Measurements from ENCODE around the gene ZNF106.

Gene ZNF106

GRCh38 chr15:42392309-42393024, 98.5 kb downstream of the ZNF106 start:
- Histone ChIP-seq H4K91ac (ENCODE audit: low read depth, low read length) (no peak overlapping the region), H2AK5ac (ENCODE audit: low read length) (no peak overlapping the region)

GRCh38 chr15:42387603-42388002, 103.3 kb downstream of the ZNF106 start:
- Histone ChIP-seq H2BK120ac (ENCODE audit: insufficient read depth, low read length, poor library complexity) (no peak overlapping the region), H3K36me3 (ENCODE audit: control insufficient read depth in 1 of 2, insufficient read depth in 2 of 2, low read length in 2 of 2) (no peaks in the 10 kb centered on the region), H2AFZ (ENCODE audit: insufficient read depth, low read length, poor library complexity) (no peak overlapping the region), H2BK12ac (ENCODE audit: low read length) (no peak overlapping the region), H2AK5ac (ENCODE audit: low read length) (no peak overlapping the region), H3K9ac (ENCODE audit: low read length) (no peak overlapping the region), H3K14ac (ENCODE audit: low read length) (no peak overlapping the region), H3K4me2 (ENCODE audit: low read length) (no peak overlapping the region), H4K8ac (ENCODE audit: low read depth, low read length) (no peak overlapping the region), H2BK5ac (ENCODE audit: low read depth, low read length, poor library complexity) (no peak overlapping the region), H3K4ac (ENCODE audit: low read depth, low read length) (no peak overlapping the region), H3K79me1 (ENCODE audit: low read length) (peaks cover 2% of the 10 kb centered on the region), H3K18ac (ENCODE audit: low read length) (no peak overlapping the region), H4K91ac (ENCODE audit: low read depth, low read length) (no peak overlapping the region), H3K4me3 (ENCODE audit: low read depth, low read length) (no peak overlapping the region), H3K27me3 (ENCODE audit: insufficient read depth, low read length) (no peaks in the 10 kb centered on the region), H4K12ac (ENCODE audit: low read depth, low read length) (no peak overlapping the region), H3K27ac (ENCODE audit: low read depth, low read length) (no peak overlapping the region), H3K9me3 (ENCODE audit: insufficient read depth, low read depth, low read length) (no peaks in the 10 kb centered on the region), H3K79me2 (ENCODE audit: control insufficient read depth, insufficient read depth, low read length, poor library complexity) (peaks cover 1% of the 10 kb centered on the region), H3K4me1 (ENCODE audit: control insufficient read depth in 1 of 2, insufficient read depth in 2 of 2, low read length in 2 of 2) (peaks cover 12 to 15% of the 10 kb centered on the region in 2 experiments), H3K23ac (ENCODE audit: low read length) (no peak overlapping the region)
- DNase-seq, result no peak
- WGBS (ENCODE audit: extremely low coverage, insufficient coverage, insufficient read length), result no CpG with 5 or more reads among the region's 8 CpGs

More at GRCh38 chr15:42392309-42393024, 98.5 kb downstream of the ZNF106 start:
- peaks cover 1% of the 10 kb centered on the region for H3K79me2 ChIP-seq (ENCODE audit: control insufficient read depth, insufficient read depth, low read length, poor library complexity)
- peaks cover 2% of the 10 kb centered on the region for H3K79me1 ChIP-seq (ENCODE audit: low read length)
- WGBS (ENCODE audit: extremely low coverage, insufficient coverage, insufficient read length), result no CpG with 5 or more reads among the region's 11 CpGs
- H3K23ac ChIP-seq (ENCODE audit: low read length), result no peak overlapping the region
- no peak overlapping the region for H2BK5ac ChIP-seq (ENCODE audit: low read depth, low read length, poor library complexity)
- no peak overlapping the region for H2AFZ ChIP-seq (ENCODE audit: insufficient read depth, low read length, poor library complexity)
- no peak overlapping the region for H3K4me2 ChIP-seq (ENCODE audit: low read length)
- H2BK120ac ChIP-seq (ENCODE audit: insufficient read depth, low read length, poor library complexity), result no peak overlapping the region
- peak overlapping the region; percentile 1 for H4K12ac ChIP-seq (ENCODE audit: low read depth, low read length)
- no peak overlapping the region for H3K14ac ChIP-seq (ENCODE audit: low read length)
- peaks cover 5 to 6% of the 10 kb centered on the region in 2 experiments for H3K4me1 ChIP-seq (ENCODE audit: control insufficient read depth in 1 of 2, insufficient read depth in 2 of 2, low read length in 2 of 2)
- H3K36me3 ChIP-seq (ENCODE audit: control insufficient read depth in 1 of 2, insufficient read depth in 2 of 2, low read length in 2 of 2), result no peaks in the 10 kb centered on the region
- H3K18ac ChIP-seq (ENCODE audit: low read length), result no peak overlapping the region
- no peak overlapping the region for H3K27ac ChIP-seq (ENCODE audit: low read depth, low read length)
- H3K4ac ChIP-seq (ENCODE audit: low read depth, low read length), result no peak overlapping the region
- no peak overlapping the region for H3K9ac ChIP-seq (ENCODE audit: low read length)
- peak overlapping the region; percentile 19 for H2BK12ac ChIP-seq (ENCODE audit: low read length)
- peak overlapping the region; percentile 42 for H4K8ac ChIP-seq (ENCODE audit: low read depth, low read length)
- no peaks in the 10 kb centered on the region for H3K27me3 ChIP-seq (ENCODE audit: insufficient read depth, low read length)
- H3K4me3 ChIP-seq (ENCODE audit: low read depth, low read length), result no peak overlapping the region
- peak; percentile 30 to 54 for DNase-seq
- H3K9me3 ChIP-seq (ENCODE audit: insufficient read depth, low read depth, low read length), result no peaks in the 10 kb centered on the region

GRCh38 chr15:42385980-42386700, 104.8 kb downstream of the ZNF106 start:
- H3K79me1 ChIP-seq (ENCODE audit: low read length), result no peaks in the 10 kb centered on the region
- H3K27ac ChIP-seq (ENCODE audit: low read depth, low read length), result no peak overlapping the region
- H3K4me1 ChIP-seq (ENCODE audit: control insufficient read depth in 1 of 2, insufficient read depth in 2 of 2, low read length in 2 of 2), result peaks cover 7 to 10% of the 10 kb centered on the region in 2 experiments
- no peak overlapping the region for H3K4me2 ChIP-seq (ENCODE audit: low read length)
- no peak overlapping the region for H3K14ac ChIP-seq (ENCODE audit: low read length)
- no peak overlapping the region for H2AFZ ChIP-seq (ENCODE audit: insufficient read depth, low read length, poor library complexity)
- no peaks in the 10 kb centered on the region for H3K9me3 ChIP-seq (ENCODE audit: insufficient read depth, low read depth, low read length)
- no peak overlapping the region for H2AK5ac ChIP-seq (ENCODE audit: low read length)
- H3K36me3 ChIP-seq (ENCODE audit: control insufficient read depth in 1 of 2, insufficient read depth in 2 of 2, low read length in 2 of 2), result no peaks in the 10 kb centered on the region
- no peaks in the 10 kb centered on the region for H3K27me3 ChIP-seq (ENCODE audit: insufficient read depth, low read length)
- H3K23ac ChIP-seq (ENCODE audit: low read length), result no peak overlapping the region
- no peak overlapping the region for H3K4ac ChIP-seq (ENCODE audit: low read depth, low read length)
- H4K91ac ChIP-seq (ENCODE audit: low read depth, low read length), result no peak overlapping the region
- no peak overlapping the region for H2BK5ac ChIP-seq (ENCODE audit: low read depth, low read length, poor library complexity)
- no peak overlapping the region for H4K12ac ChIP-seq (ENCODE audit: low read depth, low read length)
- no peak overlapping the region for H3K18ac ChIP-seq (ENCODE audit: low read length)
- no peak for DNase-seq
- H3K4me3 ChIP-seq (ENCODE audit: low read depth, low read length), result no peak overlapping the region
- H3K79me2 ChIP-seq (ENCODE audit: control insufficient read depth, insufficient read depth, low read length, poor library complexity), result no peaks in the 10 kb centered on the region
- no peak overlapping the region for H3K9ac ChIP-seq (ENCODE audit: low read length)
- WGBS (ENCODE audit: extremely low coverage, insufficient coverage, insufficient read length), result no CpG with 5 or more reads among the region's 12 CpGs
- no peak overlapping the region for H4K8ac ChIP-seq (ENCODE audit: low read depth, low read length)
- no peak overlapping the region for H2BK120ac ChIP-seq (ENCODE audit: insufficient read depth, low read length, poor library complexity)
- no peak overlapping the region for H2BK12ac ChIP-seq (ENCODE audit: low read length)

- no CpG with 5 or more reads among the region's 5 CpGs for WGBS (ENCODE audit: extremely low coverage, insufficient coverage, insufficient read length)
- no peak overlapping the region for H3K4ac ChIP-seq (ENCODE audit: low read depth, low read length)
- no peak overlapping the region for H3K4me2 ChIP-seq (ENCODE audit: low read length)
- no peak overlapping the region for H3K23ac ChIP-seq (ENCODE audit: low read length)
- H3K79me2 ChIP-seq (ENCODE audit: control insufficient read depth, insufficient read depth, low read length, poor library complexity), result no peaks in the 10 kb centered on the region
- no peak overlapping the region for H3K9ac ChIP-seq (ENCODE audit: low read length)
- H3K9me3 ChIP-seq (ENCODE audit: insufficient read depth, low read depth, low read length), result no peaks in the 10 kb centered on the region
- no peak overlapping the region for H3K14ac ChIP-seq (ENCODE audit: low read length)
- DNase-seq, result peak in 1 of 2 donors; percentile 59
- no peak overlapping the region for H2AK5ac ChIP-seq (ENCODE audit: low read length)
- no peaks in the 10 kb centered on the region for H3K27me3 ChIP-seq (ENCODE audit: insufficient read depth, low read length)
- no peak overlapping the region for H3K27ac ChIP-seq (ENCODE audit: low read depth, low read length)
- H4K8ac ChIP-seq (ENCODE audit: low read depth, low read length), result no peak overlapping the region
- H2AFZ ChIP-seq (ENCODE audit: insufficient read depth, low read length, poor library complexity), result no peak overlapping the region
- no peaks in the 10 kb centered on the region for H3K79me1 ChIP-seq (ENCODE audit: low read length)
- H3K18ac ChIP-seq (ENCODE audit: low read length), result no peak overlapping the region
- H2BK12ac ChIP-seq (ENCODE audit: low read length), result no peak overlapping the region
- H2BK120ac ChIP-seq (ENCODE audit: insufficient read depth, low read length, poor library complexity), result no peak overlapping the region
- H4K12ac ChIP-seq (ENCODE audit: low read depth, low read length), result no peak overlapping the region
- no peak overlapping the region for H4K91ac ChIP-seq (ENCODE audit: low read depth, low read length)
- H2BK5ac ChIP-seq (ENCODE audit: low read depth, low read length, poor library complexity), result no peak overlapping the region
- H3K4me3 ChIP-seq (ENCODE audit: low read depth, low read length), result no peak overlapping the region
- H3K4me1 ChIP-seq (ENCODE audit: control insufficient read depth in 1 of 2, insufficient read depth in 2 of 2, low read length in 2 of 2), result peaks cover 7 to 10% of the 10 kb centered on the region in 2 experiments
- H3K36me3 ChIP-seq (ENCODE audit: control insufficient read depth in 1 of 2, insufficient read depth in 2 of 2, low read length in 2 of 2), result no peaks in the 10 kb centered on the region
Measured at GRCh38 chr15:42385206-42385979, 105.5 kb downstream of the ZNF106 start.

Data from trophoblast cell (in vitro differentiated cells and primary cell).